OCI-LY1 (cell line): Measurements from ENCODE around the gene GRM7.

Experiments used
- H2AFZ ChIP-seq: fragments of 200-600 bp; sonication (generic), shearing (Covaris generic); 2 replicates; pipeline ENCODE4 v1.6.0; 2014; ENCODE audit warnings: antibody characterized with exemption, mild to moderate bottlenecking, low read length
- H3F3A ChIP-seq: fragments of 200-600 bp; sonication (generic), shearing (Covaris generic); 2 replicates; pipeline ENCODE4 v1.6.0; 2014; ENCODE audit warnings: mild to moderate bottlenecking, antibody characterized with exemption, low read length, moderate library complexity; ENCODE audit not compliant: insufficient read depth
- H3K27ac ChIP-seq: fragments of 200-600 bp; sonication (generic); 2 replicates; pipeline ENCODE4 v1.5.1; 2014; ENCODE audit warnings: low read length, mixed run types, mild to moderate bottlenecking, low read depth; ENCODE audit not compliant: poor library complexity, severe bottlenecking
- H3K27me3 ChIP-seq: fragments of 200-600 bp; sonication (generic); 2 replicates; pipeline ENCODE4 v1.6.0; 2014; ENCODE audit warnings: antibody characterized with exemption, mild to moderate bottlenecking, low read length, moderate library complexity; ENCODE audit not compliant: insufficient read depth
- H3K36me3 ChIP-seq: fragments of 200-600 bp; sonication (generic); 2 replicates; pipeline ENCODE4 v1.6.1; 2014; ENCODE audit warnings: mild to moderate bottlenecking, antibody characterized with exemption, low read length, moderate library complexity, mixed read lengths; ENCODE audit not compliant: insufficient read depth
- H3K4me1 ChIP-seq: fragments of 200-600 bp; sonication (generic); 2 replicates; pipeline ENCODE4 v1.5.1; 2014; ENCODE audit warnings: mild to moderate bottlenecking, low read length, moderate library complexity; ENCODE audit not compliant: insufficient read depth, severe bottlenecking
- H3K4me2 ChIP-seq: fragments of 200-600 bp; sonication (generic), shearing (Covaris generic); 2 replicates; pipeline ENCODE4 v1.6.1; 2014; ENCODE audit warnings: low read length
- H3K4me3 ChIP-seq: fragments of 200-600 bp; sonication (generic); 2 replicates; pipeline ENCODE4 v1.5.1; 2014; ENCODE audit warnings: low read length, low read depth, mild to moderate bottlenecking, mixed read lengths; ENCODE audit not compliant: poor library complexity, severe bottlenecking
- H3K79me2 ChIP-seq: fragments of 200-600 bp; shearing (Covaris generic); 2 replicates; pipeline ENCODE4 v1.6.1; 2016; ENCODE audit warnings: mixed run types, low read length, mixed read lengths; ENCODE audit not compliant: insufficient read depth
- H3K9ac ChIP-seq: fragments of 200-600 bp; sonication (generic), shearing (Covaris generic); 2 replicates; pipeline ENCODE4 v1.6.1; 2014; ENCODE audit warnings: mild to moderate bottlenecking, low read length, mixed read lengths
- H3K9me2 ChIP-seq: fragments of 200-600 bp; sonication (generic), shearing (Covaris generic); 2 replicates; pipeline ENCODE4 v1.6.1; 2014; ENCODE audit warnings: low read depth, mild to moderate bottlenecking, low read length, mixed read lengths
- H3K9me3 ChIP-seq: fragments of 200-600 bp; shearing (Covaris generic); 2 replicates; pipeline ENCODE4 v1.6.1; 2014; ENCODE audit warnings: low read length, mixed read lengths
- H4K20me1 ChIP-seq: fragments of 200-600 bp; sonication (generic), shearing (Covaris generic); 2 replicates; pipeline ENCODE4 v1.6.0; 2016; ENCODE audit warnings: mild to moderate bottlenecking, low read length; ENCODE audit not compliant: insufficient read depth
- EZH2 ChIP-seq: fragments of 200-600 bp; sonication (generic), shearing (Covaris generic); IDR thresholded peaks from 2 replicates; pipeline ENCODE4 v1.8.0; 2017; ENCODE audit warnings: borderline replicate concordance, mixed run types, mild to moderate bottlenecking, antibody characterized with exemption, low read length, moderate library complexity, mixed read lengths
- TF ChIP-seq, protein P1 (sequence below): fragments of 200-600 bp; sonication (generic), shearing (Covaris generic); IDR thresholded peaks from 2 replicates; pipeline ENCODE4 v1.5.1; 2017; ENCODE audit warnings: mild to moderate bottlenecking, antibody characterized with exemption, low read length, moderate library complexity, mixed read lengths

GRM7 gene

GRCh38 chr3:6827453-6827852 lies 33.5 kb upstream of the GRM7 start:
- Histone ChIP-seq H3K4me3 (no peak overlapping the region), H3K27ac (no peak overlapping the region), H3K9ac (no peak overlapping the region), H2AFZ (no peak overlapping the region), H3K36me3 (no peaks in the 10 kb centered on the region), H3K79me2 (no peaks in the 10 kb centered on the region), H3K4me1 (no peaks in the 10 kb centered on the region), H4K20me1 (no peaks in the 10 kb centered on the region), H3F3A (no peaks in the 10 kb centered on the region), H3K9me2 (no peaks in the 10 kb centered on the region), H3K9me3 (no peaks in the 10 kb centered on the region), H3K4me2 (no peak overlapping the region), H3K27me3 (no peaks in the 10 kb centered on the region)
- TF ChIP-seq EZH2 = no peak
- TF ChIP-seq, protein P1, sequence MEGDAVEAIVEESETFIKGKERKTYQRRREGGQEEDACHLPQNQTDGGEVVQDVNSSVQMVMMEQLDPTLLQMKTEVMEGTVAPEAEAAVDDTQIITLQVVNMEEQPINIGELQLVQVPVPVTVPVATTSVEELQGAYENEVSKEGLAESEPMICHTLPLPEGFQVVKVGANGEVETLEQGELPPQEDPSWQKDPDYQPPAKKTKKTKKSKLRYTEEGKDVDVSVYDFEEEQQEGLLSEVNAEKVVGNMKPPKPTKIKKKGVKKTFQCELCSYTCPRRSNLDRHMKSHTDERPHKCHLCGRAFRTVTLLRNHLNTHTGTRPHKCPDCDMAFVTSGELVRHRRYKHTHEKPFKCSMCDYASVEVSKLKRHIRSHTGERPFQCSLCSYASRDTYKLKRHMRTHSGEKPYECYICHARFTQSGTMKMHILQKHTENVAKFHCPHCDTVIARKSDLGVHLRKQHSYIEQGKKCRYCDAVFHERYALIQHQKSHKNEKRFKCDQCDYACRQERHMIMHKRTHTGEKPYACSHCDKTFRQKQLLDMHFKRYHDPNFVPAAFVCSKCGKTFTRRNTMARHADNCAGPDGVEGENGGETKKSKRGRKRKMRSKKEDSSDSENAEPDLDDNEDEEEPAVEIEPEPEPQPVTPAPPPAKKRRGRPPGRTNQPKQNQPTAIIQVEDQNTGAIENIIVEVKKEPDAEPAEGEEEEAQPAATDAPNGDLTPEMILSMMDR = no peak

DNA sequence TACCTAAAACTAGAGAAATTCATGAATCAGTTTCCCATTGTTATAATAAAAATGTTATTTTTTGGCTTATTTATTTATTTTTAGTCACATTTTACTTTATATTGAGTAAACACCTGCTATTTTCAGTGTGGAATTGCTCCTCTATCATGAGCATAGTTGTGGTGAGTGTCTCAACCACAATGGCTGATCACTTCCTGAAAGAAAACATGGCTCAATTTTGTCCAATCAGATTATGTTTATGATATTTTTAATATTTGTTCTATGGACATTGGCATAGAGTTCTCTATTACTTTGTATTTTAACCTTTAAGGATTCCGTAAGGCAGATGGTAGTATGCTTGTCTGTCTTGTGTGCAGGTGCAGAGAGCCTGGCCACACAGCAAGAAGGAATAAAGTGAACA lies 16.2 kb upstream of the GRM7 start:
- Histone ChIP-seq H3K9me3 (no peaks in the 10 kb centered on the region), H4K20me1 (no peaks in the 10 kb centered on the region), H3K79me2 (no peaks in the 10 kb centered on the region), H3K4me2 (no peak overlapping the region), H3K27me3 (no peaks in the 10 kb centered on the region), H3K4me3 (no peak overlapping the region), H2AFZ (no peak overlapping the region), H3F3A (no peaks in the 10 kb centered on the region), H3K9ac (no peak overlapping the region), H3K27ac (no peak overlapping the region), H3K9me2 (no peaks in the 10 kb centered on the region), H3K36me3 (no peaks in the 10 kb centered on the region), H3K4me1 (no peaks in the 10 kb centered on the region)
- TF ChIP-seq EZH2 = no peak

GRCh38 chr3:6854184-6854583 lies 6.7 kb upstream of the GRM7 start:
- Histone ChIP-seq H3K9me2 (no peaks in the 10 kb centered on the region), H4K20me1 (no peaks in the 10 kb centered on the region)
- no peak for TF ChIP-seq EZH2
- TF ChIP-seq, protein P1 = no peak

DNA sequence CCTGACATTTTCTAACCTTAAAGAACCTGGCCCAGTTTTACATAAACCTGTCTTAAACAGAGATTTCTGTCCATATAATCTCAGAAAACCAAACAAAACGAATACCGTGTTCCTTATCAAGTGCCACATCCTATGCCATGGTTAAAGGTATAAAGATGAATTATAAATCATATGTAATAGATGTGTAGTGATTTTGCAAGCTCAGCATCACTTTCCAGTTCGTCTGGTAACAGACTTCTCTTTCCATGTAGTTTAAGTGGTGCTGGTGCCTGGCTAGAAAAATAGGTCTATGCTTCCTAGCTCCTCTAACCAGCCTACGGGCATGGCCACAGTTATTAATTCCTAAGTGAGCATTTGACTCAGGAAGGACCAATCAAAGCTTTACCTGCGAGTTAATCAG lies 3.4 kb upstream of the GRM7 start:
- Histone ChIP-seq H3K27me3 (no peaks in the 10 kb centered on the region), H3K9me2 (no peaks in the 10 kb centered on the region), H3K4me2 (no peak overlapping the region), H3K36me3 (no peaks in the 10 kb centered on the region), H3K4me1 (no peaks in the 10 kb centered on the region), H3K9me3 (no peaks in the 10 kb centered on the region), H3K4me3 (no peak overlapping the region), H3F3A (no peaks in the 10 kb centered on the region), H4K20me1 (no peaks in the 10 kb centered on the region), H3K79me2 (no peaks in the 10 kb centered on the region), H3K9ac (no peak overlapping the region), H2AFZ (no peak overlapping the region), H3K27ac (no peak overlapping the region)
- TF ChIP-seq EZH2 = no peak
- TF ChIP-seq, protein P1 = no peak

More at GRCh38 chr3:6854184-6854583, 6.7 kb upstream of the GRM7 start:
- no peaks in the 10 kb centered on the region for H3K4me1 ChIP-seq
- no peak overlapping the region for H3K4me2 ChIP-seq
- no peak overlapping the region for H3K27ac ChIP-seq
- H3K36me3 ChIP-seq = no peaks in the 10 kb centered on the region
- no peak overlapping the region for H3K4me3 ChIP-seq
- H3K27me3 ChIP-seq = no peaks in the 10 kb centered on the region
- no peak overlapping the region for H3K9ac ChIP-seq
- H3F3A ChIP-seq = no peaks in the 10 kb centered on the region
- H2AFZ ChIP-seq = no peak overlapping the region
- H3K9me3 ChIP-seq = no peaks in the 10 kb centered on the region
- no peaks in the 10 kb centered on the region for H3K79me2 ChIP-seq
